ENCODE measurements around the gene TMEM108.

TMEM108 gene

GRCh38 chr3:133227813-133228212 is 189.6 kb downstream of the TMEM108 start:
- no peak for DNase-seq (ENCODE audit: low read depth, low spot score)

DNA sequence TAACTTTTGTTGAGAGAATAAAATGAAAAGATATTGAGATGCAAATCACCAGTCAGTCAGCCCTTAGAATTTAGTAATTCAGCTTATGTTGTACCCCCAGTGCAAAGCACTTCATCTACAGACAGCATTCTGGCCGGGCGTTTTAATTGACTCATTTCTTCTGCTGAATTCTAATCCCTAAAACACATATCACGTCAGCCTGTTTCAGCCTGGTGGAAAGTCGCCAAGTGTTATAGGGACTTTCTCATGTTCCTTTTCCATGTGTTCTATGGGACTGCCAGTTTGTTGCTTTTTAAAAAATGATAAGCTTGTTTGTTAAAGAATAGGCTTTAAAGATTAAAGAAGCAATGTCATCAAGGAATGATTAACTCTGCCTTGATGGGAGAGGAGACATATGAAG is 192.0 kb downstream of the TMEM108 start:
- DNase-seq (ENCODE audit: low read depth, low spot score) = no peak

DNA sequence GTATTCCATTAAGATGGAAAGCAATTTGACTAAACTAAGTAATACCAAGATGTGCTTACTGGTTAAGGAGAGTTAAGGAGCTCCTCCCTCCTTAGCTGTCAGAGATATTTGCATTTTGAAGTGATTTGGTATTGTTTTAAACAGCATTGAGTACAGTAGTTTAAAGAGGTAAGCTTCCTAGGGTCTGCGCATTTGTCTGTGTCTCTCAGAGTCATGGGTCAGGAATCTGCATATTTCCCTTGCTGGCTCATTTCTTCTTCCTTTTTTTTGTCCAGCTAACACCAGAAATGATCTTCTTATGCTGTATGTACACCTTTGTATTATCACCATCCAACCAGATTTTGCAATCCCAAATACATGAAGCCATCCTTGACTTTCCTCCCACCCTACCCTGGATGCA is 198.7 kb downstream of the TMEM108 start:
- no peak for DNase-seq (ENCODE audit: low read depth, low spot score)

DNA sequence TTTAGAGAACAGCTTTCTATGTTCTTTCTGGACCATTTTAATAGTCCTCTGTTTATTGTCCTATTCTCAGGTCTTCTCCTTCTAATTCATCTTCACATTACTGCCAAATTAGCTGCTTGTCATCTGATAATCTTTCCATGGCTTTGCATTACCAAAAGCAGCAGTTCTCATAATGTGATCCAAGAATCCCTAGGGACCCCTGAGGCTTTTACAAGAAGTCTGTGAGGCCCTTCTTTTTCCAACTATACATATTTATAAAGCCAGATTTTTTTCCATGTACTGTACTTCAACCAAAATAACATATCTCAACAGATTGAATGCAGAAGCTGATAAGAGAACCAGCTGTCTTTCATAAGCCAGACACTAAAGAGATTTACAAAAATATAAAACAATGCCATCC is 199.2 kb downstream of the TMEM108 start:
- DNase-seq (ENCODE audit: low read depth, low spot score) = no peak

GRCh38 chr3:133238015-133238414 is 199.8 kb downstream of the TMEM108 start:
- no peak for DNase-seq (ENCODE audit: low read depth, low spot score)

DNA sequence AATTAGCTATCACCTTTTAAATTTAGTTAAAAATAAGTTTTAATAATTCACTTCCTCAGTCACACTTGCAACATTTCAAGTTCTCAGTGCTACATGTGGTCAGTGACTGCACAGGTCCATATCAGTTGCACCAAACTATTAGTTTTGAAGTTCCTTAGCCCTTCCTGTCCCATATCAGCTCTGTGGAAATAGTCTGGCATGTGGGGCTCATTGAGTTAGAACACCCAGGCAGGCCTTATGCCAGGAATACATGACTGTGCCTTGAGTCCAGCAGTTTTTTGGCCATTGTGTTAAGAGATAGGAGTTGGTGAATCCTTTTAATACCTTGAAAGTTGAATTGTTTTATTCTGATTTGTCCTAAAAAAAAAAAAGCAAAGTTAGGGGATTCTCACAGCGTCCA is 207.9 kb downstream of the TMEM108 start:
- no peak for DNase-seq (ENCODE audit: low read depth, low spot score)

- DNase-seq (ENCODE audit: low read depth, low spot score) = no peak
Measured at GRCh38 chr3:133246773-133247172, 208.6 kb downstream of the TMEM108 start.

DNA sequence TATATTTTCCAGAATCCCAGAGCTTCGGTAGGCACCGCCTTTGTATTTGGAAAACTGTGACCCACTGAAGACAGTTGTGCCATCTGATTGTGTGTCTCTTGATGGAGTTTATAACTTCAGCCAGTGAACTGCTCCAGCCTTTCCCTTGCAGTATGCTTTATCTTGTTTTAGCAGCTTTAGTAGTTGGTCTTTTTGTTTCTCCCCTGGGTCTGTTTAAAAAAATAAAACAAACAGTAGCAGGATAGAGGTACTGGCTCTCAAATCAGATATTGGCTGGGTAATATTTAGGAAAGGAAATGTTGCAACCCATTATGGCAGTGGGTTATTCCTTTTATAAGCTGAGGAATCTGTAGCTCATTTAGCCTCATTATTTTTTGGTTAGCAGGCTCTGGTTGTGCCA is 210.2 kb downstream of the TMEM108 start:
- DNase-seq (ENCODE audit: low read depth, low spot score) = no peak

GRCh38 chr3:133249490-133249889 is 211.3 kb downstream of the TMEM108 start:
- no peak for DNase-seq (ENCODE audit: low read depth, low spot score)

- DNase-seq (ENCODE audit: low read depth, low spot score) = no peak
Measured at GRCh38 chr3:133254151-133254550, 216.0 kb downstream of the TMEM108 start.

DNA sequence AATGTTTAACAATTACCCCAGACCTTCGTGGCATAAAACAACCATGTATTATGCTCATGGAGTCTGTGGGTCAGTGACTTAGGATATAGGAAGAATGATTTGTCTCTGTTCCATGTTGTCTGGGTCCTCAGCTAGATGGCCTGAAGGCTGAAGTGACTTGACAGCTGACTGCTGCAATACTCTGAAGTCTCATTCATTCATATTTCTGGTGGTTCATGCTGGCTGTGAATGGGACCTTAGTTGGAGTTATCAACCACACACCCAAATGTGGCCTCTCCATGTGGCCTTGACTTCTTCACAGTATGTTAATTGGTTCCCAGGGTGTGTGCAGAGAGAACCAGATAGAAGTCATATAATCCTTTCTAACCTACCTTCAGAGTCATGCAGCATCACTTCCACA is 216.5 kb downstream of the TMEM108 start:
- DNase-seq (ENCODE audit: low read depth, low spot score) = no peak

- no peak for DNase-seq (ENCODE audit: low read depth, low spot score)
Measured at GRCh38 chr3:133256787-133257483, 218.7 kb downstream of the TMEM108 start.

- no peak for DNase-seq (ENCODE audit: low read depth, low spot score)
Measured at GRCh38 chr3:133258358-133258757, 220.2 kb downstream of the TMEM108 start.

DNA sequence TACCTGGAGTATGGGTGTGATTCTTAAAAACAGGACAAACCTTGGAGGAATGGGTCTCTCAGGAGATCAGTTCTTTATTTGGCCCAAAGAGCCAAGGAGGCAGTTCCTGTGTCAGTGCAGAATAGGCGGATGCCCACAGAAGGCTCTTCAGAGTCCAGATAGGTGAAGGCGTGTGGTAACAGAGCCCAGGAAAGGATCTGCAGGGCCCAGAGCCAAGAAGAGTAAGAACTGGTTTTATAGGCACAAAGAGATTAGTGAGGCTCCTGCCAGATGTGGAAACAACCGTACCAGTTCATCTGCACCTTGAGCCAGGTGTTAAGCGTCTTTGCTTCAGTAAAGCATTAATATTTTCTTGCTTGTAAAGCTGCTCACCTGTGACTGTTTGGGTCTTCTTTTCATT is 221.6 kb downstream of the TMEM108 start:
- no peak for DNase-seq (ENCODE audit: low read depth, low spot score)

DNA sequence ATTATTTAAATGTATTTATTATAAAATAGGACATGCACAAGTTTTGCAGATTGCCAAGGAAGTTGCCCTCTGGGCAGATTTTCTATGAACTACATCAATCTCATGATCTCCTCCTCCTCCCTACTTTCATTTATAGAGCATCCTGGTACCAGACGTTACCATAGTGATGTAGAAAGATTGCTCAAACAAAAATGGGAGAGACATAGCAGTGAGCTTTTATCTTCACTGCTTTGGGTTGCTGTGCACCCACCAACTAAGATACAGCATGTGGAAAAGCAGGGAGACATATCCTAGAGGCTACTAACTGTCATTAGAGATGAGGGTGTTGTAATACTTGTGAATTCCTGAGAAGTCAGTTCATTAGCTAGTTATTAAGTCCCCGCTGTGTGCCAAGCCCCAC is 224.1 kb downstream of the TMEM108 start:
- DNase-seq (ENCODE audit: low read depth, low spot score) = no peak

- no peak for DNase-seq (ENCODE audit: low read depth, low spot score)
Measured at GRCh38 chr3:133264920-133265319, 226.7 kb downstream of the TMEM108 start.

- no peak for DNase-seq (ENCODE audit: low read depth, low spot score)
Measured at GRCh38 chr3:133268726-133269134, 230.5 kb downstream of the TMEM108 start.

DNA sequence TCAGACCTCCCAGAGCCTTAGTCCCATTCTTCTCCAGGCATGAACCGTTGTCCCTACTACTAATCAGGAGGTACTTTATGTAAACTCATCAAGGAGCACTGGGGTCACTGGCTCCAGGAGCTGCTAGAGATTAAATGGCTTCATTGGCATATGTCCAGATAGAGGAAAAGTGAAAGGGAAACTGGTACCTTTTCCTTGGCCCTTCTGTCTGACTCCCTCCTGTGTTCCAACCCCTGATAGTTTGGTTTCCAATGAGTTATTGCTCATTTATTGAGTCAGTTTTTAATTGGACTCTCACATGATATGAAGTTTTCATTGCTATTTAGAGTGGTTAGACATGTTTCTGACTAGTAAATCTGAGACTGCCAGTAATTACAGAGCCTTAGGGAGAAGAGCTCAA is 231.2 kb downstream of the TMEM108 start:
- DNase-seq (ENCODE audit: low read depth, low spot score) = no peak

- no peak for DNase-seq (ENCODE audit: low read depth, low spot score)
Measured at GRCh38 chr3:133270631-133271030, 232.4 kb downstream of the TMEM108 start.

DNA sequence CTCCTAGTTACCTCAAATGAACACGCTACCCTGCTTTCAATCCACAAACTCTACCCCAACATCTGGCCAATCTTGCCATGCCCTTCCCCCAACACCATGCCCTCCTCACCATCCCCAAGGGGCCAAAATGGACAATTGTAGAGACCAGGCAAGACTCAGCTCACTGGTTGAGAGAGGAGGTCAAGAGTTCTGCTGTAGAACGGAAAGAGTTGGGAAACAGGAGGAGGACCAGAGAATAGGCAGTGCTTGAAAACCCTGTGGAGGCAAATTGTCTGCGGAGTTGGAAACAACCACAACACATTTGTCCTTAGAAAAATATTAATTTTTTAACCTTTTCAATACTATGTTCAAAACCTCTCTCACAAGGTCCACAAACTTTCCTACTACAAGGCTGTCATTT is 232.9 kb downstream of the TMEM108 start:
- no peak for DNase-seq (ENCODE audit: low read depth, low spot score)

DNA sequence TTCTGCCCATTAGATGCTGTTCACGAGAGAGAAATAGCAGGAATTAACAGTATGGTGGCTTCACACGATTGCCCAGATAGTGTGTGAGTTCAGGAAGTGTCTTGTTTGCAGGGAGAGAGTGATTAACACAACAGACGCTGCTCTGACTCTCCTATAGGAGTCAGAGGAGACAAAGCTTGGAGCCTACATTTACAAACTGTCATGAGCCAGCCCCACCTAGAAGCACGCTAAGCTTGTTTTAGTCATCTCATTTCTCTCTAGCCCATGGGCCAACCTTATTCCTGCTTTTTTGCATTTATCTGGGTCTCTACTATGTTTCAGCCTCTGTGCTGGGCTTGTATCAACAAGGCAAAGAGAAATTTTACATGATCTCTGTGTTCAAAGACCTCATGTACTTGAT is 233.3 kb downstream of the TMEM108 start:
- no peak for DNase-seq (ENCODE audit: low read depth, low spot score)

- DNase-seq (ENCODE audit: low read depth, low spot score) = no peak
Measured at GRCh38 chr3:133273346-133273745, 235.2 kb downstream of the TMEM108 start.

GRCh38 chr3:133274477-133274876 is 236.3 kb downstream of the TMEM108 start:
- DNase-seq (ENCODE audit: low read depth, low spot score) = no peak

- DNase-seq (ENCODE audit: low read depth, low spot score) = no peak
Measured at GRCh38 chr3:133276594-133276993, 238.4 kb downstream of the TMEM108 start.
